ENCODE measurements around the gene FAM13C.

FAM13C gene

GRCh38 chr10:59265141-59265540, 97.2 kb downstream of the FAM13C start:
- no peak overlapping the region for H2AFZ ChIP-seq (ENCODE audit: low read length)
- no peak for TF ChIP-seq CTCF (IDR thresholded peaks at IDR 0.05; ENCODE audit: low read length)
- no peak for TF ChIP-seq EZH2phosphoT487 (IDR thresholded peaks at IDR 0.05; ENCODE audit: low read length)
- no peak for TF ChIP-seq EZH2 (optimal IDR thresholded peaks at IDR 0.05; ENCODE audit: low read depth, low read length)
- DNase-seq = no peak

GRCh38 chr10:59258890-59259289, 103.5 kb downstream of the FAM13C start:
- Histone ChIP-seq H3K79me2 (ENCODE audit: low read length) (no peaks in the 10 kb centered on the region), H2AFZ (ENCODE audit: low read length) (no peak overlapping the region), H4K20me1 (ENCODE audit: insufficient read depth, low read length) (no peaks in the 10 kb centered on the region), H3K27me3 (replicated peaks; ENCODE audit: insufficient read depth, low read length) (no peaks in the 10 kb centered on the region), H3K9me3 (replicated peaks; ENCODE audit: insufficient read depth, low read length) (no peaks in the 10 kb centered on the region), H3K4me2 (ENCODE audit: low read depth, low read length) (no peak overlapping the region), H3K9ac (ENCODE audit: low read length) (no peak overlapping the region), H3K9me2 (replicated peaks; ENCODE audit: insufficient read depth, low read length) (no peaks in the 10 kb centered on the region), H3F3A (ENCODE audit: insufficient read depth, low read length) (no peaks in the 10 kb centered on the region), H3K36me3 (replicated peaks; ENCODE audit: insufficient read depth, low read length) (no peaks in the 10 kb centered on the region), H3K27ac (ENCODE audit: low read length) (no peak overlapping the region), H3K4me3 (ENCODE audit: low read length) (no peak overlapping the region), H3K4me1 (ENCODE audit: low read length) (no peaks in the 10 kb centered on the region)
- DNase-seq = no peak
- no peak for TF ChIP-seq EZH2phosphoT487 (IDR thresholded peaks at IDR 0.05; ENCODE audit: low read length)
- no peak for TF ChIP-seq EZH2 (optimal IDR thresholded peaks at IDR 0.05; ENCODE audit: low read depth, low read length)
- TF ChIP-seq CTCF (IDR thresholded peaks at IDR 0.05; ENCODE audit: low read length) = no peak

More at GRCh38 chr10:59265141-59265540, 97.2 kb downstream of the FAM13C start:
- Histone ChIP-seq H3K9me2 (replicated peaks; ENCODE audit: insufficient read depth, low read length) (no peaks in the 10 kb centered on the region), H3K4me2 (ENCODE audit: low read depth, low read length) (no peak overlapping the region), H3K9ac (ENCODE audit: low read length) (no peak overlapping the region), H3K36me3 (replicated peaks; ENCODE audit: insufficient read depth, low read length) (no peaks in the 10 kb centered on the region), H3K4me3 (ENCODE audit: low read length) (no peak overlapping the region), H3F3A (ENCODE audit: insufficient read depth, low read length) (no peaks in the 10 kb centered on the region), H4K20me1 (ENCODE audit: insufficient read depth, low read length) (no peaks in the 10 kb centered on the region), H3K4me1 (ENCODE audit: low read length) (no peaks in the 10 kb centered on the region), H3K27me3 (replicated peaks; ENCODE audit: insufficient read depth, low read length) (no peaks in the 10 kb centered on the region), H3K79me2 (ENCODE audit: low read length) (no peaks in the 10 kb centered on the region), H3K27ac (ENCODE audit: low read length) (no peak overlapping the region), H3K9me3 (replicated peaks; ENCODE audit: insufficient read depth, low read length) (no peaks in the 10 kb centered on the region)

GRCh38 chr10:59257224-59257623, 105.1 kb downstream of the FAM13C start:
- Histone ChIP-seq H3K27me3 (replicated peaks; ENCODE audit: insufficient read depth, low read length) (no peaks in the 10 kb centered on the region), H3K36me3 (replicated peaks; ENCODE audit: insufficient read depth, low read length) (no peaks in the 10 kb centered on the region), H2AFZ (ENCODE audit: low read length) (no peak overlapping the region), H3K9me2 (replicated peaks; ENCODE audit: insufficient read depth, low read length) (no peaks in the 10 kb centered on the region), H3K9me3 (replicated peaks; ENCODE audit: insufficient read depth, low read length) (no peaks in the 10 kb centered on the region), H3F3A (ENCODE audit: insufficient read depth, low read length) (no peaks in the 10 kb centered on the region), H3K27ac (ENCODE audit: low read length) (no peak overlapping the region), H3K4me1 (ENCODE audit: low read length) (no peaks in the 10 kb centered on the region), H3K4me2 (ENCODE audit: low read depth, low read length) (no peak overlapping the region), H3K4me3 (ENCODE audit: low read length) (no peak overlapping the region), H3K79me2 (ENCODE audit: low read length) (no peaks in the 10 kb centered on the region), H3K9ac (ENCODE audit: low read length) (no peak overlapping the region), H4K20me1 (ENCODE audit: insufficient read depth, low read length) (no peaks in the 10 kb centered on the region)
- no peak for DNase-seq
- TF ChIP-seq EZH2 (optimal IDR thresholded peaks at IDR 0.05; ENCODE audit: low read depth, low read length) (no peak), CTCF (IDR thresholded peaks at IDR 0.05; ENCODE audit: low read length) (no peak)

Measured in MM.1S (cell line).